Nephron (organoid): ENCODE data around the gene NUDT4.

Source experiments
- H3K27ac Mint-ChIP-seq, 3 experiments: 2 replicates each; pipeline ENCODE4 v1.8.0; 2020; ENCODE audit warnings: mixed read lengths in 3 of 3, mild to moderate bottlenecking in 2 of 3, moderate library complexity in 1 of 3
- H3K27me3 Mint-ChIP-seq: 2 replicates; pipeline ENCODE4 v1.8.0; 2021; ENCODE audit warnings: low read depth, mild to moderate bottlenecking, moderate library complexity, mixed read lengths
- H3K36me3 Mint-ChIP-seq: 2 replicates; pipeline ENCODE4 v1.8.0; 2020; ENCODE audit warnings: low read depth, mixed read lengths
- H3K4me1 Mint-ChIP-seq: 2 replicates; pipeline ENCODE4 v1.8.0; 2020; ENCODE audit warnings: mixed read lengths
- H3K4me3 Mint-ChIP-seq, 3 experiments: 2 replicates each; pipeline ENCODE4 v1.8.0; 2020; ENCODE audit warnings: mild to moderate bottlenecking in 3 of 3, mixed read lengths in 3 of 3, moderate library complexity in 2 of 3
- H3K9me3 Mint-ChIP-seq: 2 replicates; pipeline ENCODE4 v1.8.0; 2020; ENCODE audit warnings: mixed read lengths
- TF ChIP-seq, protein P1 (sequence below), 3 experiments: fragments of 200-600 bp; sonication (generic); IDR thresholded peaks; one replicate each; pipeline ENCODE4 v1.5.0; 2021; ENCODE audit warnings: antibody characterized with exemption in 3 of 3; ENCODE audit not compliant: unreplicated experiment in 3 of 3

NUDT4 gene

GRCh38 chr12:93402333-93403311, 24.9 kb downstream of the NUDT4 start:
- Mint-ChIP-seq H3K9me3 (no peaks in the 10 kb centered on the region), H3K4me1 (peaks cover 11% of the 10 kb centered on the region), H3K36me3 (peaks cover 50% of the 10 kb centered on the region), H3K4me3 (no peak overlapping the region), H3K27me3 (no peaks in the 10 kb centered on the region), H3K27ac (no peak overlapping the region)
- TF ChIP-seq, protein P1, sequence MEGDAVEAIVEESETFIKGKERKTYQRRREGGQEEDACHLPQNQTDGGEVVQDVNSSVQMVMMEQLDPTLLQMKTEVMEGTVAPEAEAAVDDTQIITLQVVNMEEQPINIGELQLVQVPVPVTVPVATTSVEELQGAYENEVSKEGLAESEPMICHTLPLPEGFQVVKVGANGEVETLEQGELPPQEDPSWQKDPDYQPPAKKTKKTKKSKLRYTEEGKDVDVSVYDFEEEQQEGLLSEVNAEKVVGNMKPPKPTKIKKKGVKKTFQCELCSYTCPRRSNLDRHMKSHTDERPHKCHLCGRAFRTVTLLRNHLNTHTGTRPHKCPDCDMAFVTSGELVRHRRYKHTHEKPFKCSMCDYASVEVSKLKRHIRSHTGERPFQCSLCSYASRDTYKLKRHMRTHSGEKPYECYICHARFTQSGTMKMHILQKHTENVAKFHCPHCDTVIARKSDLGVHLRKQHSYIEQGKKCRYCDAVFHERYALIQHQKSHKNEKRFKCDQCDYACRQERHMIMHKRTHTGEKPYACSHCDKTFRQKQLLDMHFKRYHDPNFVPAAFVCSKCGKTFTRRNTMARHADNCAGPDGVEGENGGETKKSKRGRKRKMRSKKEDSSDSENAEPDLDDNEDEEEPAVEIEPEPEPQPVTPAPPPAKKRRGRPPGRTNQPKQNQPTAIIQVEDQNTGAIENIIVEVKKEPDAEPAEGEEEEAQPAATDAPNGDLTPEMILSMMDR (IDR thresholded peaks at IDR 0.05; ENCODE audit: unreplicated experiment in 3 of 3): no peak

- H3K36me3 Mint-ChIP-seq: peaks cover 49% of the 10 kb centered on the region
- peak overlapping the region in 2 of 3 experiments; percentile 0 to 46 for H3K27ac Mint-ChIP-seq
- no peak overlapping the region for H3K4me3 Mint-ChIP-seq
- peaks cover 21% of the 10 kb centered on the region for H3K4me1 Mint-ChIP-seq
- no peaks in the 10 kb centered on the region for H3K27me3 Mint-ChIP-seq
- H3K9me3 Mint-ChIP-seq: no peaks in the 10 kb centered on the region
- TF ChIP-seq, protein P1 (IDR thresholded peaks at IDR 0.05; ENCODE audit: unreplicated experiment in 3 of 3): no peak
Observed at GRCh38 chr12:93403988-93404803, 26.5 kb downstream of the NUDT4 start.

GRCh38 chr12:93404961-93405849, 27.5 kb downstream of the NUDT4 start:
- H3K27ac Mint-ChIP-seq: peak overlapping the region in 2 of 3 experiments; percentile 0 to 54
- H3K27me3 Mint-ChIP-seq: no peaks in the 10 kb centered on the region
- peaks cover 51% of the 10 kb centered on the region for H3K36me3 Mint-ChIP-seq
- TF ChIP-seq, protein P1 (IDR thresholded peaks at IDR 0.05; ENCODE audit: unreplicated experiment in 3 of 3): no peak
- peaks cover 21% of the 10 kb centered on the region for H3K4me1 Mint-ChIP-seq
- no peaks in the 10 kb centered on the region for H3K9me3 Mint-ChIP-seq
- H3K4me3 Mint-ChIP-seq: no peak overlapping the region

GRCh38 chr12:93407054-93407962, 29.6 kb downstream of the NUDT4 start:
- no peaks in the 10 kb centered on the region for H3K27me3 Mint-ChIP-seq
- peak overlapping the region in 1 of 3 experiments; percentile 42 for H3K27ac Mint-ChIP-seq
- H3K4me3 Mint-ChIP-seq: no peak overlapping the region
- TF ChIP-seq, protein P1 (IDR thresholded peaks at IDR 0.05; ENCODE audit: unreplicated experiment in 3 of 3): no peak
- no peaks in the 10 kb centered on the region for H3K9me3 Mint-ChIP-seq
- H3K36me3 Mint-ChIP-seq: peaks cover 64% of the 10 kb centered on the region
- peaks cover 29% of the 10 kb centered on the region for H3K4me1 Mint-ChIP-seq

DNA sequence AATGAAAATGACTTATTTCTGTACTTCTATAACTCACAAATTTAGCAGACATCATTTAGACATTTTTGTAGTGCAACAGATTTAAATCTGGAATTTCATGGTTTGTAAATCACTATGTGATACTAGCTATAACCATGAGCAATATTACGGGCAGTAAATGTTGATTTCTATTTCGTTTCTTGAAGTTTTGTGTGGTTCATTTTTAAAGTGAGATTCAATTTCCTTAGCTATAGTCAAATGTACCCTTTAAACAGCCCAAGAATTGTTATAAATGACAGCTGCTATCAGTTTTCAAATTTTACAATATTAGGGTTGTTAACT, 30.2 kb downstream of the NUDT4 start:
- Mint-ChIP-seq H3K4me3 (no peak overlapping the region), H3K27me3 (no peaks in the 10 kb centered on the region), H3K36me3 (peaks cover 59% of the 10 kb centered on the region), H3K9me3 (no peaks in the 10 kb centered on the region), H3K27ac (peak overlapping the region in 1 of 3 experiments; percentile 7), H3K4me1 (peaks cover 32% of the 10 kb centered on the region)
- TF ChIP-seq, protein P1 (IDR thresholded peaks at IDR 0.05; ENCODE audit: unreplicated experiment in 3 of 3): no peak
